Memory B cell (primary cell): ENCODE results near the gene FGGY.
"Not testable (repeated sequence)": the region's sequence is repeated elsewhere in the genome, so short reads cannot be mapped to it uniquely, and the experiment has no call there.

Experiments
- ATAC-seq: fragments of 150-1000 bp; cut with Tn5 transposase; 2 replicates; pipeline ENCODE4 v1.10.0; 2021; ENCODE audit warnings: low read depth, mild to moderate bottlenecking, moderate library complexity
- DNase-seq, 2 donors: peaks; one replicate each; pipeline ENCODE4 v3.0.0; 2022; ENCODE audit warnings: low spot score in 2 of 2
- H3K27ac Mint-ChIP-seq: one replicate; pipeline ENCODE4 v1.8.0; 2022; ENCODE audit warnings: mild to moderate bottlenecking, moderate library complexity, mixed read lengths
- H3K27me3 Mint-ChIP-seq: one replicate; pipeline ENCODE4 v1.8.0; 2022; ENCODE audit warnings: mixed read lengths
- H3K36me3 Mint-ChIP-seq: one replicate; pipeline ENCODE4 v1.8.0; 2022; ENCODE audit warnings: mild to moderate bottlenecking, mixed read lengths
- H3K4me1 Mint-ChIP-seq: one replicate; pipeline ENCODE4 v1.8.0; 2022; ENCODE audit warnings: mixed read lengths
- H3K4me3 Mint-ChIP-seq: one replicate; pipeline ENCODE4 v1.8.0; 2022; ENCODE audit warnings: mild to moderate bottlenecking, moderate library complexity, mixed read lengths
- H3K9me3 Mint-ChIP-seq: one replicate; pipeline ENCODE4 v1.8.0; 2022; ENCODE audit warnings: mixed read lengths

Gene FGGY

GRCh38 chr1:59333626-59334277, 36.9 kb downstream of the FGGY start:
- Mint-ChIP-seq H3K36me3 (peaks cover 13% of the 10 kb centered on the region), H3K27ac (no peak overlapping the region), H3K4me3 (no peak overlapping the region), H3K4me1 (no peaks in the 10 kb centered on the region), H3K27me3 (no peaks in the 10 kb centered on the region), H3K9me3 (no peaks in the 10 kb centered on the region)
- ATAC-seq (no peak), DNase-seq (no peak)

GRCh38 chr1:59340411-59341307, 43.8 kb downstream of the FGGY start:
- Mint-ChIP-seq H3K27ac (no peak overlapping the region), H3K9me3 (no peaks in the 10 kb centered on the region), H3K4me3 (no peak overlapping the region), H3K27me3 (no peaks in the 10 kb centered on the region), H3K4me1 (no peaks in the 10 kb centered on the region), H3K36me3 (peaks cover 18% of the 10 kb centered on the region)
- no peak for DNase-seq
- ATAC-seq = no peak

GRCh38 chr1:59342801-59343575, 46.1 kb downstream of the FGGY start:
- H3K36me3 Mint-ChIP-seq = peaks cover 21% of the 10 kb centered on the region
- H3K9me3 Mint-ChIP-seq = no peaks in the 10 kb centered on the region
- H3K27me3 Mint-ChIP-seq = no peaks in the 10 kb centered on the region
- ATAC-seq = no peak
- no peak for DNase-seq
- H3K4me3 Mint-ChIP-seq = no peak overlapping the region
- H3K4me1 Mint-ChIP-seq = no peaks in the 10 kb centered on the region
- H3K27ac Mint-ChIP-seq = no peak overlapping the region

GRCh38 chr1:59343576-59343840, 46.6 kb downstream of the FGGY start:
- Mint-ChIP-seq H3K4me1 (no peaks in the 10 kb centered on the region), H3K36me3 (peaks cover 26% of the 10 kb centered on the region), H3K9me3 (no peaks in the 10 kb centered on the region), H3K27me3 (no peaks in the 10 kb centered on the region), H3K27ac (no peak overlapping the region), H3K4me3 (no peak overlapping the region)
- ATAC-seq = no peak
- no peak for DNase-seq

- Mint-ChIP-seq H3K4me1 (no peaks in the 10 kb centered on the region), H3K27me3 (no peaks in the 10 kb centered on the region), H3K27ac (no peak overlapping the region), H3K36me3 (peaks cover 25% of the 10 kb centered on the region), H3K4me3 (no peak overlapping the region), H3K9me3 (no peaks in the 10 kb centered on the region)
- DNase-seq (no peak), ATAC-seq (no peak)
These were observed 48.3 kb downstream of the FGGY start for GRCh38 chr1:59345221-59345620.

- DNase-seq (no peak), ATAC-seq (no peak)
- H3K4me3 Mint-ChIP-seq = no peak overlapping the region
- H3K36me3 Mint-ChIP-seq = peaks cover 24% of the 10 kb centered on the region
- no peaks in the 10 kb centered on the region for H3K4me1 Mint-ChIP-seq
- no peak overlapping the region for H3K27ac Mint-ChIP-seq
- H3K27me3 Mint-ChIP-seq = no peaks in the 10 kb centered on the region
- no peaks in the 10 kb centered on the region for H3K9me3 Mint-ChIP-seq
These were observed 49.5 kb downstream of the FGGY start for GRCh38 chr1:59346429-59346828.

GRCh38 chr1:59349101-59349500, 52.2 kb downstream of the FGGY start:
- Mint-ChIP-seq H3K27ac (no peak overlapping the region), H3K36me3 (peaks cover 21% of the 10 kb centered on the region), H3K4me3 (no peak overlapping the region), H3K27me3 (no peaks in the 10 kb centered on the region), H3K4me1 (peaks cover 5% of the 10 kb centered on the region), H3K9me3 (no peaks in the 10 kb centered on the region)
- ATAC-seq (no peak), DNase-seq (no peak)

- Mint-ChIP-seq H3K27ac (no peak overlapping the region), H3K4me3 (no peak overlapping the region), H3K4me1 (peaks cover 11% of the 10 kb centered on the region), H3K36me3 (peaks cover 28% of the 10 kb centered on the region), H3K27me3 (no peaks in the 10 kb centered on the region), H3K9me3 (no peaks in the 10 kb centered on the region)
- no peak for ATAC-seq
- DNase-seq = no peak
These were observed 53.6 kb downstream of the FGGY start for GRCh38 chr1:59350521-59350920.

- Mint-ChIP-seq H3K4me1 (peaks cover 11% of the 10 kb centered on the region), H3K27me3 (no peaks in the 10 kb centered on the region), H3K4me3 (no peak overlapping the region), H3K9me3 (no peaks in the 10 kb centered on the region), H3K27ac (no peak overlapping the region), H3K36me3 (peaks cover 23% of the 10 kb centered on the region)
- DNase-seq (no peak), ATAC-seq (no peak)
These were observed 55.2 kb downstream of the FGGY start for GRCh38 chr1:59352065-59352464.

- no peak for ATAC-seq
- no peaks in the 10 kb centered on the region for H3K27me3 Mint-ChIP-seq
- peaks cover 17% of the 10 kb centered on the region for H3K36me3 Mint-ChIP-seq
- H3K9me3 Mint-ChIP-seq = no peaks in the 10 kb centered on the region
- H3K4me1 Mint-ChIP-seq = peaks cover 11% of the 10 kb centered on the region
- DNase-seq = no peak
- no peak overlapping the region for H3K4me3 Mint-ChIP-seq
- no peak overlapping the region for H3K27ac Mint-ChIP-seq
These were observed 56.6 kb downstream of the FGGY start for GRCh38 chr1:59353453-59353852.

GRCh38 chr1:59354239-59354638, 57.3 kb downstream of the FGGY start:
- H3K27me3 Mint-ChIP-seq, H3K9me3 Mint-ChIP-seq, H3K4me3 Mint-ChIP-seq, ATAC-seq, DNase-seq: not testable (repeated sequence)
- Mint-ChIP-seq H3K27ac (peak overlapping the region; percentile 31), H3K4me1 (peaks cover 11% of the 10 kb centered on the region), H3K36me3 (peaks cover 14% of the 10 kb centered on the region)

GRCh38 chr1:59354709-59355337, 57.9 kb downstream of the FGGY start:
- H3K36me3 Mint-ChIP-seq = peaks cover 14% of the 10 kb centered on the region
- H3K27ac Mint-ChIP-seq = no peak overlapping the region
- H3K27me3 Mint-ChIP-seq = no peaks in the 10 kb centered on the region
- no peak overlapping the region for H3K4me3 Mint-ChIP-seq
- no peaks in the 10 kb centered on the region for H3K9me3 Mint-ChIP-seq
- DNase-seq (no peak), ATAC-seq (no peak)
- peaks cover 11% of the 10 kb centered on the region for H3K4me1 Mint-ChIP-seq

GRCh38 chr1:59355361-59355760, 58.5 kb downstream of the FGGY start:
- Mint-ChIP-seq H3K9me3 (no peaks in the 10 kb centered on the region), H3K27ac (no peak overlapping the region)
- no peak for ATAC-seq

GRCh38 chr1:59356627-59357026, 59.7 kb downstream of the FGGY start:
- H3K9me3 Mint-ChIP-seq = no peaks in the 10 kb centered on the region
- H3K4me1 Mint-ChIP-seq = peaks cover 11% of the 10 kb centered on the region
- no peaks in the 10 kb centered on the region for H3K27me3 Mint-ChIP-seq
- H3K4me3 Mint-ChIP-seq = no peak overlapping the region
- DNase-seq (no peak), ATAC-seq (no peak)
- H3K36me3 Mint-ChIP-seq = peaks cover 14% of the 10 kb centered on the region
- no peak overlapping the region for H3K27ac Mint-ChIP-seq

More at GRCh38 chr1:59355361-59355760, 58.5 kb downstream of the FGGY start:
- no peak overlapping the region for H3K4me3 Mint-ChIP-seq
- no peak for DNase-seq
- peaks cover 11% of the 10 kb centered on the region for H3K4me1 Mint-ChIP-seq
- no peaks in the 10 kb centered on the region for H3K27me3 Mint-ChIP-seq
- H3K36me3 Mint-ChIP-seq = peaks cover 14% of the 10 kb centered on the region
